Vagina (tissue), 2 donors: ENCODE measurements around the gene CKB.

Experiments
- POLR2A ChIP-seq, 2 donors: fragments of 450-650 bp; IDR thresholded peaks; one replicate each; pipeline ENCODE4 v1.6.1; 2017; ENCODE audit warnings: antibody characterized with exemption in 2 of 2, mild to moderate bottlenecking in 2 of 2, moderate library complexity in 2 of 2
- TF ChIP-seq, protein P1 (sequence below), 3 experiments: fragments of 450-650 bp in 2 of 3; fragments of 200-600 bp in 1 of 3; sonication (generic) in 1 of 3; IDR thresholded peaks; one replicate each; pipeline ENCODE4 v1.5.1; 2017 to 2019; ENCODE audit warnings: antibody characterized with exemption in 3 of 3, mild to moderate bottlenecking in 2 of 3, moderate library complexity in 2 of 3

DNA sequence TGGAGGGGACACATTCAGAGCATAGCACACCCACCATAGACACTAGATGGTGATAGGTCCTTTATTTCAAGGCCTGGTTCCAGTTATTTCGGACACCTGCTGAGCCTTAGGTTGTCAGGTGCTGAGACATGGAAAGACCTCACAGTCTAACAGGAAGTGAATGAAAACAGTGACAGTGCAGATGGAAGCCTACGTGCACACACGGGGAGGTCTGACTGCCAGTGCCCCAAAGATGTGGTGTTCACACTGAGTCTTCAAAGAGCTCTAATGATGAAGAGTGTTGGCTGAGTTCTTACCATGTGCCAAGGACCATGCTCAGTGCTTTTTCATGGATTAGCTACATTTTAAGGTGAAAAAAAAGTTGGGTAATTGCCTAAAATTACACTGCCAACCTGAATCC lies 46.6 kb downstream of the CKB start:
- TF ChIP-seq, protein P1, sequence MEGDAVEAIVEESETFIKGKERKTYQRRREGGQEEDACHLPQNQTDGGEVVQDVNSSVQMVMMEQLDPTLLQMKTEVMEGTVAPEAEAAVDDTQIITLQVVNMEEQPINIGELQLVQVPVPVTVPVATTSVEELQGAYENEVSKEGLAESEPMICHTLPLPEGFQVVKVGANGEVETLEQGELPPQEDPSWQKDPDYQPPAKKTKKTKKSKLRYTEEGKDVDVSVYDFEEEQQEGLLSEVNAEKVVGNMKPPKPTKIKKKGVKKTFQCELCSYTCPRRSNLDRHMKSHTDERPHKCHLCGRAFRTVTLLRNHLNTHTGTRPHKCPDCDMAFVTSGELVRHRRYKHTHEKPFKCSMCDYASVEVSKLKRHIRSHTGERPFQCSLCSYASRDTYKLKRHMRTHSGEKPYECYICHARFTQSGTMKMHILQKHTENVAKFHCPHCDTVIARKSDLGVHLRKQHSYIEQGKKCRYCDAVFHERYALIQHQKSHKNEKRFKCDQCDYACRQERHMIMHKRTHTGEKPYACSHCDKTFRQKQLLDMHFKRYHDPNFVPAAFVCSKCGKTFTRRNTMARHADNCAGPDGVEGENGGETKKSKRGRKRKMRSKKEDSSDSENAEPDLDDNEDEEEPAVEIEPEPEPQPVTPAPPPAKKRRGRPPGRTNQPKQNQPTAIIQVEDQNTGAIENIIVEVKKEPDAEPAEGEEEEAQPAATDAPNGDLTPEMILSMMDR (IDR thresholded peaks at IDR 0.05): no peak
- TF ChIP-seq POLR2A (IDR thresholded peaks at IDR 0.05): no peak
